GM12865 (cell line): ENCODE results near the gene OTULINL.

Experiments used
- DNase-seq: peaks from one replicate; pipeline ENCODE4 v3.0.0; 2010; ENCODE audit warnings: low read depth
- H3K4me3 ChIP-seq: 2 replicates; pipeline ENCODE4 v1.5.1; 2011; ENCODE audit warnings: mild to moderate bottlenecking, low read depth, low read length, control low read depth
- CTCF ChIP-seq: IDR thresholded peaks from 2 replicates; pipeline ENCODE4 v1.5.1; 2011; ENCODE audit warnings: low read length, control low read depth, low read depth, inconsistent platforms; ENCODE audit not compliant: insufficient read depth; ENCODE audit errors: missing control alignments

OTULINL gene

GRCh38 chr5:14630671-14631070 lies 49.1 kb downstream of the OTULINL start:
- DNase-seq = no peak
- TF ChIP-seq CTCF = no peak
- no peak overlapping the region for H3K4me3 ChIP-seq

- no peak for DNase-seq
- no peak for TF ChIP-seq CTCF
- no peak overlapping the region for H3K4me3 ChIP-seq
These were observed 54.1 kb downstream of the OTULINL start for GRCh38 chr5:14635656-14636055.

DNA sequence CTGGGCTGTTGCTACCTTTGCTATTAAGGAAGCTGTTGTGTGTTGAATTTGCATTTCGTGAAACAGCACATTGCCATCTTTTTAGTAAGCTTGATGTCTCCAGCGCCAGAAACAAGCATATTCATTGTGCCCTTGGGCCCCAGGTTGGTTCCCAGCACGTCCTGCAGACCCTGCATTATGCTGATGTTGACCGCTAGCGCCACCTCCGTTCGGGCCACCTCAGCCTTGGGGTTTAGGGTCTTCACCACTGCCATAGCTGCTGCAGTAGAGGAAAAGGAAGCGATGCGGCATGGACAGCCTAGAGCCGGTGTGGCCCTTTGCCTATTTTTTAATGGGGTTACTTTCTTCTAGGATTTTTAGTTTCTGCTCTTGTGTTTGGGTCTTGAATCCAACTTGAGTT lies 59.2 kb downstream of the OTULINL start:
- no peak overlapping the region for H3K4me3 ChIP-seq
- DNase-seq = no peak
- TF ChIP-seq CTCF = no peak

- no peak overlapping the region for H3K4me3 ChIP-seq
- DNase-seq = no peak
- no peak for TF ChIP-seq CTCF
These were observed 63.1 kb downstream of the OTULINL start for GRCh38 chr5:14644623-14645237.

DNA sequence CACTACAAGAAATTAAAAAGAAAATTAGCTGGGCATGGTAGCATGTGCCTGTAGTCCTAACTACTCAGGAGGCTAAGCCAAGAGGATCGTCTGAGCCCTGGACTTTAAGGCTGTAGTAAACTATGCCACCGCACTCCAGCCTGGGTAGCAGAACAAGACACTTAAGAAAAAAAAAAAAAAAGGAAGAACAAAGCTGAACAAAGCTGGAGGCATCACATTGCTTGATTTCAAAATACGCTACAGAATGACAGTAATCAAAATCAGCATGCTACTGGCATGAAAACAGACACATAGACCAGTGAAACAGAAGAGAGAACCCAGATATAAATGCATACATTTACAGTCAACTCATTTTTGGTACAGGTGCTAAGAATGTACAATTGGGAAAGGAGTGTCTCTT lies 68.5 kb downstream of the OTULINL start:
- no peak overlapping the region for H3K4me3 ChIP-seq
- DNase-seq = no peak
- TF ChIP-seq CTCF = no peak

- no peak for TF ChIP-seq CTCF
- DNase-seq = no peak
- H3K4me3 ChIP-seq = no peak overlapping the region
These were observed 73.7 kb downstream of the OTULINL start for GRCh38 chr5:14655146-14655741.

- no peak for DNase-seq
- H3K4me3 ChIP-seq = no peak overlapping the region
- TF ChIP-seq CTCF = no peak
These were observed 75.3 kb downstream of the OTULINL start for GRCh38 chr5:14656898-14657297.
